ENCODE data around the gene TNFRSF21. TPM values are rescaled to one million over a fixed set of nuclear protein-coding genes. Genes with fewer than 3 reads are reported as not detected.

TNFRSF21 gene
- total RNA-seq, 2 donors from 2014 or later, result 21.8 to 22.5 TPM

DNA sequence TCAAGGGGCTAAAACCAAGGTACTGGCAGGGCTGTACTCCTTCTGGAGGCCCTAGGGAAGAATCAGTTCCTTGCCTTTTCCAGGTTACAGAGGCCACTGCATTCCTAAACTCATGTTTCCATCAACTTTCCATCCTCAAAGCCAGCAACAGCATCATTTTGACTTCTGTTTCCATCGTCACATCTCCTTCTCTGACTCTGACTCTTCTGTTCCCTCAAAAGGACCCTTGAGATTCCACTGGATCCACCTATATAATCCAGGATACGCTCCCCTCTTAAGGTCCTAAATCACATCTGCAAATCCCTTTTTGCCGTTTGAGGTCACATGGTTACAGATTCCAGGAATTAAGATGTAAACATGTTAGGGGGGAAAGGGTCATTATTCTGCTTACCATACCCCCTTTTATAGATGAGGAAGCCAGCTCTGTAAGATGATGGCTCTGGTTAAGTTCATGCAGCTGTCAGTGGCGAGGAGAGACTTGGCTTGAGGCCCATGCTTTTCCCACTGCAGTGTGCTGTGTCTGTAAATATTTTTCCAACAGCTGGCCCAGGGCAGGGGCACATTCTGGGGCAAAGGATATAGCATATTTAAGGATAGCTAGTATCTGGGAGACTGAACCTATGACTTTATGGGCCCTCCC lies 114.6 kb downstream of the TNFRSF21 start:
- TF ChIP-seq POLR2AphosphoS5 (IDR thresholded peaks at IDR 0.05) (no peak), POLR2A (IDR thresholded peaks at IDR 0.05) (no peak)
- TF ChIP-seq, protein P1, sequence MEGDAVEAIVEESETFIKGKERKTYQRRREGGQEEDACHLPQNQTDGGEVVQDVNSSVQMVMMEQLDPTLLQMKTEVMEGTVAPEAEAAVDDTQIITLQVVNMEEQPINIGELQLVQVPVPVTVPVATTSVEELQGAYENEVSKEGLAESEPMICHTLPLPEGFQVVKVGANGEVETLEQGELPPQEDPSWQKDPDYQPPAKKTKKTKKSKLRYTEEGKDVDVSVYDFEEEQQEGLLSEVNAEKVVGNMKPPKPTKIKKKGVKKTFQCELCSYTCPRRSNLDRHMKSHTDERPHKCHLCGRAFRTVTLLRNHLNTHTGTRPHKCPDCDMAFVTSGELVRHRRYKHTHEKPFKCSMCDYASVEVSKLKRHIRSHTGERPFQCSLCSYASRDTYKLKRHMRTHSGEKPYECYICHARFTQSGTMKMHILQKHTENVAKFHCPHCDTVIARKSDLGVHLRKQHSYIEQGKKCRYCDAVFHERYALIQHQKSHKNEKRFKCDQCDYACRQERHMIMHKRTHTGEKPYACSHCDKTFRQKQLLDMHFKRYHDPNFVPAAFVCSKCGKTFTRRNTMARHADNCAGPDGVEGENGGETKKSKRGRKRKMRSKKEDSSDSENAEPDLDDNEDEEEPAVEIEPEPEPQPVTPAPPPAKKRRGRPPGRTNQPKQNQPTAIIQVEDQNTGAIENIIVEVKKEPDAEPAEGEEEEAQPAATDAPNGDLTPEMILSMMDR (IDR thresholded peaks at IDR 0.05), result no peak
- 69% methylated on average over 4 of the region's 4 CpGs for WGBS
- H3K4me1 ChIP-seq (replicated peaks), result no peaks in the 10 kb centered on the region
- no peaks in the 10 kb centered on the region for H3K36me3 ChIP-seq
- no peak for DNase-seq (ENCODE audit: low spot score)
- intact Hi-C loops (cut with DNase I), result no loop called here
- H3K9me3 ChIP-seq, result no peaks in the 10 kb centered on the region
- H3K4me3 ChIP-seq, result no peak overlapping the region
- H3K27ac ChIP-seq, result no peak overlapping the region
- no peaks in the 10 kb centered on the region for H3K27me3 ChIP-seq (replicated peaks; ENCODE audit: insufficient read depth)

GRCh38 chr6:47188588-47189021 lies 121.1 kb downstream of the TNFRSF21 start:
- 89% methylated on average over 1 of the region's 1 CpG for WGBS

DNA sequence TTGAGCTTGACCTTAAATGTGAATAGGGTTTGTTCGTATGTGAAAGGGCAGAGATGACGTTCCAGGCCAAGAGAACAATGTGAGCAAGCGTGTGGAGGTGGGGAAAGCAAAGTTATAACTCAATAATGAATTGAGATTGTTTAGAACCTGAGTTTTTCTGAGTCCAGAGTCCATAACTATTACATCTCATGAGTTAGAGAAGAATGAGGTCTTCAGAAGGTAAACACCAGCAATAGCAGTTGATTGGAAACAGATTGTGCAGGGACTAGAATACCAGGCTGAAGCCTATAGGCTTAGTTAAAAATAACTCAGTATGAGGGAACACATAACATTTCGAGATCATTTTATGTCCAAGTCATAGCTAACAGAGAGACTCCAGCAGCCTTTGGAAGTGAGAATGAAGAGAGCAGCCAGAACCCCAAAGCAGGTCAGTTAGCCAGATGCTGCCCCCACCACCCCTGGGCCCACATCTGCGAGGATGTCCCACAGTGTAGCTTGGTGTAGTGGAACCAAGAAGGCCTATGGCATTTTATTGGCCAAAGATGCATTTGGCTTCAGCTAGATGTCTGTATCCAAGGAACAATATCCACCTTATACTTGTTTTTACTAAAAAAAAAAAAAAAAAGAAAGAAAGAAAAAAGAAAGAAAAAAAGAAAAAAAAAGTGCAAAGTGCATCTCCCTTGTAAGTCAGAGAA lies 121.7 kb downstream of the TNFRSF21 start:
- DNase-seq (ENCODE audit: low spot score), result no peak
- TF ChIP-seq, protein P1 (IDR thresholded peaks at IDR 0.05), result no peak
- TF ChIP-seq POLR2A (IDR thresholded peaks at IDR 0.05) (no peak), POLR2AphosphoS5 (IDR thresholded peaks at IDR 0.05) (no peak)
- no peaks in the 10 kb centered on the region for H3K27me3 ChIP-seq (replicated peaks; ENCODE audit: insufficient read depth)
- no peak overlapping the region for H3K27ac ChIP-seq
- 86% methylated on average over 5 of the region's 5 CpGs for WGBS
- no peak overlapping the region for H3K4me3 ChIP-seq
- intact Hi-C loops (cut with DNase I), result no loop called here
- H3K36me3 ChIP-seq, result no peaks in the 10 kb centered on the region
- no peaks in the 10 kb centered on the region for H3K9me3 ChIP-seq
- H3K4me1 ChIP-seq (replicated peaks), result no peaks in the 10 kb centered on the region

More at GRCh38 chr6:47188588-47189021, 121.1 kb downstream of the TNFRSF21 start:
- no peaks in the 10 kb centered on the region for H3K36me3 ChIP-seq
- TF ChIP-seq POLR2A (IDR thresholded peaks at IDR 0.05) (no peak), POLR2AphosphoS5 (IDR thresholded peaks at IDR 0.05) (no peak)
- TF ChIP-seq, protein P1 (IDR thresholded peaks at IDR 0.05), result no peak
- intact Hi-C loops (cut with DNase I), result no loop called here
- H3K27me3 ChIP-seq (replicated peaks; ENCODE audit: insufficient read depth), result no peaks in the 10 kb centered on the region
- no peak overlapping the region for H3K27ac ChIP-seq
- no peaks in the 10 kb centered on the region for H3K4me1 ChIP-seq (replicated peaks)
- no peak for DNase-seq (ENCODE audit: low spot score)
- H3K9me3 ChIP-seq, result no peaks in the 10 kb centered on the region
- H3K4me3 ChIP-seq, result no peak overlapping the region

GRCh38 chr6:47187113-47187512 lies 122.6 kb downstream of the TNFRSF21 start:
- TF ChIP-seq POLR2AphosphoS5 (IDR thresholded peaks at IDR 0.05) (no peak), POLR2A (IDR thresholded peaks at IDR 0.05) (no peak)
- TF ChIP-seq, protein P1 (IDR thresholded peaks at IDR 0.05), result no peak
- no peaks in the 10 kb centered on the region for H3K36me3 ChIP-seq
- H3K27me3 ChIP-seq (replicated peaks; ENCODE audit: insufficient read depth), result no peaks in the 10 kb centered on the region
- DNase-seq (ENCODE audit: low spot score), result no peak
- no peak overlapping the region for H3K27ac ChIP-seq
- intact Hi-C loops (cut with DNase I), result no loop called here
- no peaks in the 10 kb centered on the region for H3K4me1 ChIP-seq (replicated peaks)
- H3K4me3 ChIP-seq, result no peak overlapping the region
- 91% methylated on average over 1 of the region's 1 CpG for WGBS
- H3K9me3 ChIP-seq, result no peaks in the 10 kb centered on the region

Data from prostate gland (tissue), 2 donors.